ENCODE data around the gene STMN3.
"Not testable (repeated sequence)": the region's sequence is repeated elsewhere in the genome, so short reads cannot be mapped to it uniquely, and the experiment has no call there.

STMN3 gene

GRCh38 chr20:63672666-63673065 lies 19.4 kb upstream of the STMN3 start:
- Histone ChIP-seq H3K4me1 (ENCODE audit: control insufficient read depth, insufficient read depth, low read length) (no peaks in the 10 kb centered on the region), H3K36me3 (ENCODE audit: control insufficient read depth in 2 of 2, insufficient read depth in 1 of 2, low read length in 2 of 2) (peaks cover 12 to 66% of the 10 kb centered on the region in 2 experiments; a peak in 2 of 3 replicates), H3K9me3 (ENCODE audit: control insufficient read depth, insufficient read depth, low read depth, low read length) (no peaks in the 10 kb centered on the region), H3K27ac (ENCODE audit: extremely low read depth, low read depth, low read length) (no peak overlapping the region), H3K4me3 (ENCODE audit: low read depth, low read length) (no peak overlapping the region)
- POLR2A ChIA-PET = interaction anchor here (0.5 kb wide), 1 partner anchor 149 kb away, joined by 3 read pairs; no protein-coding TSS in a partner anchor
- TF ChIP-seq ZNF521 (tag by site-specific recombination; IDR thresholded peaks at IDR 0.05) (no peak), ZNF433 (tag by site-specific recombination; IDR thresholded peaks at IDR 0.05; ENCODE audit: low read depth) (no peak), ZNF266 (tag by site-specific recombination; IDR thresholded peaks at IDR 0.05; ENCODE audit: low read depth) (no peak), KLF9 (tag by site-specific recombination; IDR thresholded peaks at IDR 0.05; ENCODE audit: low read depth) (no peak), HOXA7 (CRISPR knock-in tag; IDR thresholded peaks at IDR 0.05; ENCODE audit: borderline replicate concordance) (no peak), MYNN (tag by site-specific recombination; IDR thresholded peaks at IDR 0.05; ENCODE audit: borderline replicate concordance) (no peak)
- CTCF ChIA-PET = no interaction called here

DNA sequence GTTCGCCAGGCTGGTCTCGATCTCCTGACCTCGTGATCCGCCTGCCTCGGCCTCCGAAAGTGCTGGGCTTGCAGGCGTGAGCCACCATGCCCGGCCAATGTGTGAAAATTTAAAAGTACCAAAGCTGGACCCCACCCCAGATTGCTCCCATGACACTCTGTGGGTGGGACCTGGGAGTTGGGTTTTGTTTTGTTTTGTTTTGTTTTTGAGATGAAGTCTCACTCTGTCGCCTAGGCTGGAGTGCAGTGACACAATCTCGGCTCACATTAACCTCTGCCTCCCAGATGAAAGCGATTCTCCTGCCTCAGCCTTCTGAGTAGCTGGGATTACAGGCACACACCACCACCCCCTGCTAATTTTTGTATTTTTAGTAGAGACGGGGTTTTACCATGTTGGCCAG lies 18.5 kb upstream of the STMN3 start:
- POLR2A ChIA-PET; H3K4me3 ChIP-seq (ENCODE audit: low read depth, low read length); CTCF ChIA-PET; H3K27ac ChIP-seq (ENCODE audit: extremely low read depth, low read depth, low read length); H3K9me3 ChIP-seq (ENCODE audit: control insufficient read depth, insufficient read depth, low read depth, low read length); H3K4me1 ChIP-seq (ENCODE audit: control insufficient read depth, insufficient read depth, low read length): not testable (repeated sequence)
- H3K36me3 ChIP-seq (ENCODE audit: control insufficient read depth in 2 of 2, insufficient read depth in 1 of 2, low read length in 2 of 2) = peaks cover 12 to 68% of the 10 kb centered on the region in 2 experiments; a peak in 2 of 3 replicates

DNA sequence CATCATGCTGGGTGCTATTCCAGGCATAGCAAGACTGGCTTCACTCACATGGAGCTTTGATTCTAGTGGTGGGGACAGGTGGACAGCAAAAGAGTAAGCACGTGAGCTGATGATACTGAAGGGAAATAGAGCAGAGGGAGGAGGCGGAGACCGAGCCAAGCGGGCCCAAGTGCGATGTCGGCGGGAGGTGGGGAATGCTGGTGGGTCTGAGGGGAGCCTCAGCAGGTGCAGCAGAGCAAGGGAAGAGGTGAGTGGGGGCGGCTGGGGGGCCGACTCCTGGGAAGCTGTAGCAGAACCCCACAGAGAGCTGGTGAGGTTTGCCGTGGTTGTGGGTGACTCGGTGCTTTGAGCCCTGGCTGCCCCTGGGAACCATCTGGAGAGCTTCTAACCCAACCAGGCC lies 15.1 kb upstream of the STMN3 start:
- Histone ChIP-seq H3K4me1 (ENCODE audit: control insufficient read depth, insufficient read depth, low read length) (no peaks in the 10 kb centered on the region), H3K36me3 (ENCODE audit: control insufficient read depth in 2 of 2, insufficient read depth in 1 of 2, low read length in 2 of 2) (peaks cover 3 to 74% of the 10 kb centered on the region in 2 experiments; a peak in 2 of 3 replicates), H3K4me3 (ENCODE audit: low read depth, low read length) (no peak overlapping the region), H3K27ac (ENCODE audit: extremely low read depth, low read depth, low read length) (no peak overlapping the region), H3K9me3 (ENCODE audit: control insufficient read depth, insufficient read depth, low read depth, low read length) (no peaks in the 10 kb centered on the region)
- POLR2A ChIA-PET = interaction anchor here (1.9 kb wide), 1 partner anchor 10 kb away, joined by 7 read pairs; the partner anchor contains the start of gene RTEL1
- no peak for TF ChIP-seq ZNF830 (tag by site-specific recombination; IDR thresholded peaks at IDR 0.05; ENCODE audit: low read depth)
- no peak for TF ChIP-seq ZNF580 (tag by site-specific recombination; IDR thresholded peaks at IDR 0.05)
- TF ChIP-seq, protein P1, sequence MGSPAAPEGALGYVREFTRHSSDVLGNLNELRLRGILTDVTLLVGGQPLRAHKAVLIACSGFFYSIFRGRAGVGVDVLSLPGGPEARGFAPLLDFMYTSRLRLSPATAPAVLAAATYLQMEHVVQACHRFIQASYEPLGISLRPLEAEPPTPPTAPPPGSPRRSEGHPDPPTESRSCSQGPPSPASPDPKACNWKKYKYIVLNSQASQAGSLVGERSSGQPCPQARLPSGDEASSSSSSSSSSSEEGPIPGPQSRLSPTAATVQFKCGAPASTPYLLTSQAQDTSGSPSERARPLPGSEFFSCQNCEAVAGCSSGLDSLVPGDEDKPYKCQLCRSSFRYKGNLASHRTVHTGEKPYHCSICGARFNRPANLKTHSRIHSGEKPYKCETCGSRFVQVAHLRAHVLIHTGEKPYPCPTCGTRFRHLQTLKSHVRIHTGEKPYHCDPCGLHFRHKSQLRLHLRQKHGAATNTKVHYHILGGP (tag by site-specific recombination; IDR thresholded peaks at IDR 0.05) = no peak
- TF ChIP-seq, protein P2, sequence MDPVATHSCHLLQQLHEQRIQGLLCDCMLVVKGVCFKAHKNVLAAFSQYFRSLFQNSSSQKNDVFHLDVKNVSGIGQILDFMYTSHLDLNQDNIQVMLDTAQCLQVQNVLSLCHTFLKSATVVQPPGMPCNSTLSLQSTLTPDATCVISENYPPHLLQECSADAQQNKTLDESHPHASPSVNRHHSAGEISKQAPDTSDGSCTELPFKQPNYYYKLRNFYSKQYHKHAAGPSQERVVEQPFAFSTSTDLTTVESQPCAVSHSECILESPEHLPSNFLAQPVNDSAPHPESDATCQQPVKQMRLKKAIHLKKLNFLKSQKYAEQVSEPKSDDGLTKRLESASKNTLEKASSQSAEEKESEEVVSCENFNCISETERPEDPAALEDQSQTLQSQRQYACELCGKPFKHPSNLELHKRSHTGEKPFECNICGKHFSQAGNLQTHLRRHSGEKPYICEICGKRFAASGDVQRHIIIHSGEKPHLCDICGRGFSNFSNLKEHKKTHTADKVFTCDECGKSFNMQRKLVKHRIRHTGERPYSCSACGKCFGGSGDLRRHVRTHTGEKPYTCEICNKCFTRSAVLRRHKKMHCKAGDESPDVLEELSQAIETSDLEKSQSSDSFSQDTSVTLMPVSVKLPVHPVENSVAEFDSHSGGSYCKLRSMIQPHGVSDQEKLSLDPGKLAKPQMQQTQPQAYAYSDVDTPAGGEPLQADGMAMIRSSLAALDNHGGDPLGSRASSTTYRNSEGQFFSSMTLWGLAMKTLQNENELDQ (tag by site-specific recombination; IDR thresholded peaks at IDR 0.05; ENCODE audit: low read depth) = no peak
- TF ChIP-seq ZNF2 (tag by site-specific recombination; IDR thresholded peaks at IDR 0.05) = no peak
- TF ChIP-seq ZNF530 (tag by site-specific recombination; IDR thresholded peaks at IDR 0.05; ENCODE audit: low read depth) = no peak
- TF ChIP-seq HIC1 (tag by site-specific recombination; IDR thresholded peaks at IDR 0.05) = no peak
- no peak for TF ChIP-seq ZNF777 (tag by site-specific recombination; IDR thresholded peaks at IDR 0.05; ENCODE audit: borderline replicate concordance)
- TF ChIP-seq ZNF24 (tag by site-specific recombination; IDR thresholded peaks at IDR 0.05) = no peak
- no peak for TF ChIP-seq TCF7L2 (IDR thresholded peaks at IDR 0.05; ENCODE audit: borderline replicate concordance, low read depth, low read length)
- no peak for TF ChIP-seq ZNF768 (tag by site-specific recombination; IDR thresholded peaks at IDR 0.05)
- TF ChIP-seq KLF10 (tag by site-specific recombination; IDR thresholded peaks at IDR 0.05) = no peak
- TF ChIP-seq IKZF3 (tag by site-specific recombination; IDR thresholded peaks at IDR 0.05) = no peak
- no peak for TF ChIP-seq ZNF146 (tag by site-specific recombination; IDR thresholded peaks at IDR 0.05)
- TF ChIP-seq ZNF37A (tag by site-specific recombination; IDR thresholded peaks at IDR 0.05) = no peak
- no peak for TF ChIP-seq ZNF548 (tag by site-specific recombination; IDR thresholded peaks at IDR 0.05)
- CTCF ChIA-PET = no interaction called here

All from HEK293 (cell line).